ENCODE measurements around the gene DENND1B.

GRCh38 chr1:197526736-197527371 lies 248.4 kb downstream of the DENND1B start:
- TF ChIP-seq EP300 (IDR thresholded peaks at IDR 0.05), result no peak
- TF ChIP-seq CTCF (IDR thresholded peaks at IDR 0.05), result peak in 1 of 2 donors; percentile 56
- no peak for TF ChIP-seq POLR2A (IDR thresholded peaks at IDR 0.05)
